Lower lobe of right lung (tissue), 2 donors: ENCODE data around the gene MAPKAP1. TPM values are rescaled to one million over a fixed set of nuclear protein-coding genes. Genes with fewer than 3 reads are reported as not detected.

Source experiments
- ATAC-seq, 2 donors: fragments of 200-7000 bp; cut with Tn5 transposase; one replicate each; pipeline ENCODE4 v1.9.1; 2020 to 2022; ENCODE audit warnings: mild to moderate bottlenecking in 2 of 2, moderate library complexity in 2 of 2
- DNase-seq: peaks from one replicate; pipeline ENCODE4 v3.0.0-alpha.2; 2020
- H3K27ac ChIP-seq: fragments of 200-600 bp; one replicate; pipeline ENCODE4 v1.8.0; 2022
- H3K27me3 ChIP-seq: fragments of 200-600 bp; one replicate; pipeline ENCODE4 v1.8.0; 2022; ENCODE audit warnings: low read depth
- H3K36me3 ChIP-seq: fragments of 200-600 bp; one replicate; pipeline ENCODE4 v1.8.0; 2022; ENCODE audit warnings: mild to moderate bottlenecking
- H3K4me1 ChIP-seq: fragments of 200-600 bp; one replicate; pipeline ENCODE4 v1.8.0; 2022
- H3K4me3 ChIP-seq: fragments of 200-600 bp; one replicate; pipeline ENCODE4 v1.8.0; 2022; ENCODE audit warnings: mild to moderate bottlenecking
- H3K9me3 ChIP-seq: fragments of 200-600 bp; one replicate; pipeline ENCODE4 v1.8.0; 2022
- CTCF ChIP-seq: fragments of 200-600 bp; IDR thresholded peaks from one replicate; pipeline ENCODE4 v1.8.0; 2022; ENCODE audit warnings: antibody characterized with exemption, mild to moderate bottlenecking
- intact Hi-C: fragments of 100-400 bp; cut with DNase I; formaldehyde crosslinking; loops from one replicate; pipeline ENCODE4 v1.11.0; 2022
- total RNA-seq: library from RNA; stranded (reverse); fragmentation: NEBNext Ultra II Directional; extraction: Animal tissue kit (Norgen Biotek cat#: 25700); gene quantifications from one replicate; pipeline ENCODE4 v1.2.1, GENCODE V29; 2021
- donor health status: DM: no; HTN: yes; CAD: no; lungs with severe emphysema.

MAPKAP1 gene
- total RNA-seq, 1 donor from 2014 or later: 71.5 TPM

- Histone ChIP-seq H3K4me1 (no peaks in the 10 kb centered on the region), H3K27ac (no peak overlapping the region), H3K9me3 (no peaks in the 10 kb centered on the region), H3K27me3 (no peaks in the 10 kb centered on the region), H3K4me3 (no peak overlapping the region), H3K36me3 (peaks cover 36% of the 10 kb centered on the region)
- intact Hi-C loops: no loop called here
- TF ChIP-seq CTCF: no peak
- DNase-seq: no peak
- ATAC-seq: no peak
Observed at GRCh38 chr9:125444956-125445506, 262.0 kb downstream of the MAPKAP1 start.

- peaks cover 45% of the 10 kb centered on the region for H3K36me3 ChIP-seq
- H3K4me3 ChIP-seq: no peak overlapping the region
- H3K4me1 ChIP-seq: no peaks in the 10 kb centered on the region
- no peak overlapping the region for H3K27ac ChIP-seq
- no peaks in the 10 kb centered on the region for H3K27me3 ChIP-seq
- ATAC-seq (no peak), DNase-seq (no peak)
- TF ChIP-seq CTCF: no peak
- intact Hi-C loops: no loop called here
- H3K9me3 ChIP-seq: no peaks in the 10 kb centered on the region
Observed at GRCh38 chr9:125444166-125444565, 262.8 kb downstream of the MAPKAP1 start.

GRCh38 chr9:125443367-125443766 lies 263.6 kb downstream of the MAPKAP1 start:
- DNase-seq (no peak), ATAC-seq (no peak)
- Histone ChIP-seq H3K27me3 (no peaks in the 10 kb centered on the region), H3K27ac (no peak overlapping the region), H3K4me3 (no peak overlapping the region), H3K9me3 (no peaks in the 10 kb centered on the region), H3K4me1 (no peaks in the 10 kb centered on the region), H3K36me3 (peaks cover 53% of the 10 kb centered on the region)
- TF ChIP-seq CTCF: no peak
- intact Hi-C loops: no loop called here

GRCh38 chr9:125442452-125442851 lies 264.6 kb downstream of the MAPKAP1 start:
- Histone ChIP-seq H3K36me3 (peaks cover 61% of the 10 kb centered on the region), H3K4me1 (no peaks in the 10 kb centered on the region), H3K27ac (no peak overlapping the region), H3K9me3 (no peaks in the 10 kb centered on the region), H3K27me3 (no peaks in the 10 kb centered on the region), H3K4me3 (no peak overlapping the region)
- intact Hi-C loops: no loop called here
- ATAC-seq: no peak
- TF ChIP-seq CTCF: no peak
- DNase-seq: no peak

GRCh38 chr9:125440411-125440810 lies 266.6 kb downstream of the MAPKAP1 start:
- DNase-seq (no peak), ATAC-seq (no peak)
- Histone ChIP-seq H3K9me3 (no peaks in the 10 kb centered on the region), H3K36me3 (peaks cover 61% of the 10 kb centered on the region), H3K27me3 (no peaks in the 10 kb centered on the region), H3K4me3 (no peak overlapping the region), H3K4me1 (no peaks in the 10 kb centered on the region), H3K27ac (no peak overlapping the region)
- intact Hi-C loops: no loop called here
- TF ChIP-seq CTCF: no peak
